Right lobe of liver (tissue), 6 donors: ENCODE data around the gene TMEM129. TPM values are rescaled to one million over a fixed set of nuclear protein-coding genes. Genes with fewer than 3 reads are reported as not detected.
A peak's percentile ranks its signal among the peaks of the same experiment; 100 is the strongest.

ENCODE experiments used
- ATAC-seq, 4 donors: fragments of 200-7000 bp; cut with Tn5 transposase; one replicate each; pipeline ENCODE4 v1.9.1; 2020; ENCODE audit warnings: mild to moderate bottlenecking in 4 of 4, moderate library complexity in 4 of 4
- DNase-seq, 3 donors: peaks; one replicate each; pipeline ENCODE4 v3.0.0-alpha.2; 2020
- H3K27ac ChIP-seq, 3 donors: fragments of 200-600 bp; one replicate each; pipeline ENCODE4 v1.8.0; 2022
- H3K27me3 ChIP-seq, 2 donors: fragments of 200-600 bp; one replicate each; pipeline ENCODE4 v1.8.0; 2022
- H3K36me3 ChIP-seq, 4 donors: fragments of 200-600 bp; sonication (generic) in 1 of 4; one replicate each; pipeline versions ENCODE4 v1.5.1 to v1.8.0; 2017 to 2022; ENCODE audit warnings: control low read depth in 1 of 4
- H3K4me1 ChIP-seq, 4 donors: fragments of 200-600 bp; sonication (generic) in 1 of 4; one replicate each; pipeline versions ENCODE4 v1.5.1 to v1.8.0; 2017 to 2022; ENCODE audit warnings: control low read depth in 1 of 4
- H3K4me3 ChIP-seq, 3 donors: fragments of 200-600 bp; one replicate each; pipeline ENCODE4 v1.8.0; 2022
- H3K9me3 ChIP-seq, 4 donors: fragments of 200-600 bp; sonication (generic) in 1 of 4; one replicate each; pipeline versions ENCODE4 v1.5.1 to v1.8.0; 2017 to 2022; ENCODE audit warnings: control low read depth in 1 of 4
- POLR2A ChIP-seq: fragments of 450-650 bp; IDR thresholded peaks from one replicate; pipeline ENCODE4 v1.6.1; 2017; ENCODE audit warnings: antibody characterized with exemption, mild to moderate bottlenecking
- WGBS: methylation state at CpG from one replicate; pipeline ENCODE4 v1.1.6; 2018; ENCODE audit warnings: low coverage, low lambda C conversion rate; ENCODE audit not compliant: insufficient coverage; ENCODE audit errors: missing lambda C conversion rate; 5-methylcytosine and 5-hydroxymethylcytosine counted together
- intact Hi-C, 2 donors: fragments of 100-400 bp; cut with DNase I; formaldehyde crosslinking; loops; one replicate each; pipeline versions ENCODE4 v1.11.2 to v1.14.1; 2022
- total RNA-seq, 6 experiments: library from RNA; depleted of rRNA in 2 of 6; stranded (reverse); fragments of >200 nt in 2 of 6; fragmentation: NEBNext Ultra II Directional in 3 of 6; extraction: Animal tissue kit (Norgen Biotek cat#: 25700) in 3 of 6; gene quantifications; one replicate each; pipeline versions ENCODE4 v1.1.0 to v1.2.4, GENCODE V29; 2016 to 2023
- TF ChIP-seq, protein P1 (sequence below), 4 donors: fragments of 200-600 bp in 3 of 4; fragments of 450-650 bp in 1 of 4; IDR thresholded peaks; one replicate each; pipeline versions ENCODE4 v1.5.1 to v1.8.0; 2016 to 2022; ENCODE audit warnings: antibody characterized with exemption in 4 of 4, mild to moderate bottlenecking in 2 of 4
- donor health status: DM: no; HTN: yes; CAD: no.
- donor health status: DM: no; HTN: no; CAD: no.
- donor health status: DM: no; HTN: no; CAD: no.
- donor health status: DM: no; HTN: yes; CAD: no.
- donor health status: DM: no; HTN: yes; CAD: no.

TMEM129 gene
- total RNA-seq, 6 experiments from 2014 or later, result 13.8 to 51.0 (median 25.4) TPM

- H3K36me3 ChIP-seq, result peaks cover 0 to 3% (median 0%) of the 10 kb centered on the region in 4 donors
- H3K4me1 ChIP-seq, result peaks cover 0 to 14% (median 0%) of the 10 kb centered on the region in 4 donors
- peak overlapping the region in 2 of 3 donors; percentile 10 to 24 for H3K27ac ChIP-seq
- 48% methylated on average over 12 of the region's 17 CpGs for WGBS
- ATAC-seq, result peak; percentile 73 to 80 (median 76)
- DNase-seq, result peak; percentile 88 to 91 (median 89)
- no peak for TF ChIP-seq POLR2A
- TF ChIP-seq, protein P1, sequence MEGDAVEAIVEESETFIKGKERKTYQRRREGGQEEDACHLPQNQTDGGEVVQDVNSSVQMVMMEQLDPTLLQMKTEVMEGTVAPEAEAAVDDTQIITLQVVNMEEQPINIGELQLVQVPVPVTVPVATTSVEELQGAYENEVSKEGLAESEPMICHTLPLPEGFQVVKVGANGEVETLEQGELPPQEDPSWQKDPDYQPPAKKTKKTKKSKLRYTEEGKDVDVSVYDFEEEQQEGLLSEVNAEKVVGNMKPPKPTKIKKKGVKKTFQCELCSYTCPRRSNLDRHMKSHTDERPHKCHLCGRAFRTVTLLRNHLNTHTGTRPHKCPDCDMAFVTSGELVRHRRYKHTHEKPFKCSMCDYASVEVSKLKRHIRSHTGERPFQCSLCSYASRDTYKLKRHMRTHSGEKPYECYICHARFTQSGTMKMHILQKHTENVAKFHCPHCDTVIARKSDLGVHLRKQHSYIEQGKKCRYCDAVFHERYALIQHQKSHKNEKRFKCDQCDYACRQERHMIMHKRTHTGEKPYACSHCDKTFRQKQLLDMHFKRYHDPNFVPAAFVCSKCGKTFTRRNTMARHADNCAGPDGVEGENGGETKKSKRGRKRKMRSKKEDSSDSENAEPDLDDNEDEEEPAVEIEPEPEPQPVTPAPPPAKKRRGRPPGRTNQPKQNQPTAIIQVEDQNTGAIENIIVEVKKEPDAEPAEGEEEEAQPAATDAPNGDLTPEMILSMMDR (IDR thresholded peaks at IDR 0.05), result peak; percentile 94 to 100 (median 98)
- H3K27me3 ChIP-seq, result no peaks in the 10 kb centered on the region
- H3K4me3 ChIP-seq, result no peak overlapping the region
- intact Hi-C loops, result loop anchor here in 1 of 2 donors (5.0 kb wide), 1 partner anchor 34 kb away; no protein-coding TSS in a partner anchor
- no peaks in the 10 kb centered on the region for H3K9me3 ChIP-seq
Measured at GRCh38 chr4:1726146-1726934, 5.2 kb upstream of the TMEM129 start.

DNA sequence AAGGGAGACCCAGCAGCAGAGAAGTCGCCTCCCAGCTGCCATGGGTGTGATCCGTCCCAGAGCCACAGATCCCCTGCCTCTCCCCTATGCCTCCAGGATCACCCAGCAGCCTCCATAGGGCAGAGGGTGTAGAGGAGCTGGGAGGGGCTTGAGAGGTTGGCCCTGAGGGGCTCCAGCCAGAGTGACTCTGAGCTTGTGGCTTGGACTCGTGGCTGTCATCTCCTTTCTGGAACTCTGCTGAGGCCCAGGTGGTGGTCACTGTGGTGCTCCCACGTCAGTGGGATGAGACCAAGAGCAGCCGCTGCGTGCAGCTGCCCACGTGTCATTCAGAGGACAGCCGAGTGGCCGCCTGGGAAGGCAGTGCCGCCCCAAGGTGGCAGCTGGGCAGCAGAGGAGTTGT lies 4.4 kb upstream of the TMEM129 start:
- peaks cover 0 to 3% (median 0%) of the 10 kb centered on the region in 4 donors for H3K36me3 ChIP-seq
- TF ChIP-seq, protein P1 (IDR thresholded peaks at IDR 0.05), result no peak
- TF ChIP-seq POLR2A, result no peak
- WGBS, result no CpG with 5 or more reads among the region's 10 CpGs
- intact Hi-C loops, result loop anchor here in 1 of 2 donors (5.0 kb wide), 1 partner anchor 33 kb away; no protein-coding TSS in a partner anchor
- H3K27me3 ChIP-seq, result no peaks in the 10 kb centered on the region
- no peak overlapping the region for H3K4me3 ChIP-seq
- DNase-seq (peak in 2 of 3 donors; percentile 17 to 43), ATAC-seq (no peak)
- H3K4me1 ChIP-seq, result peaks cover 0 to 14% (median 0%) of the 10 kb centered on the region in 4 donors
- no peak overlapping the region for H3K27ac ChIP-seq
- H3K9me3 ChIP-seq, result no peaks in the 10 kb centered on the region

DNA sequence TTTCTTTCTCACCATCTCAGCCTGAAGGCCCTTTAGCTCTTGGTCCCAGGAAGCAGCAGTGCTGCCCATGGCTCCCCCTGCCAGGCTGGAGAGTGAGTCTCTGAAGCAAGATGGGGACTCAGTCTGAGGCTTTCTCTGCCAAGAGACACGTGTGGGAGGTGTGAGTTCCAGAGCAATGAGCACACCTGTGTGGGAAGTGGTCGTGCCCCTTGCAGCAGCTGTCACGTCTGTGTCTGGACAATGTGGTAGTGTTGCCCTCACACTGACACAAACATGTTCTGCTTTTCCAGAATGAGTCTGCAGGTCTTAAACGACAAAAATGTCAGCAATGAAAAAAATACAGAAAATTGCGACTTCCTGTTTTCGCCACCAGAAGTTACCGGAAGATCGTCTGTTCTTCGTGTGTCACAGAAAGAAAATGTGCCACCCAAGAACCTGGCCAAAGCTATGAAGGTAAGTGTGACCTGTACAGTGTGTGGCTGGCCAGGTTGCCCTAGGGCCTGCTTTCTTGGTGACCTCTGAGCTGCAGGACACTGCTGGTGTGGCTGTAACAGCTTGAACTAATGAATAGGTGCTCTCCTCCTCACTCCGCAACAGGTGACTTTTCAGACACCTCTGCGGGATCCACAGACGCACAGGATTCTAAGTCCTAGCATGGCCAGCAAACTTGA lies 2.1 kb upstream of the TMEM129 start:
- DNase-seq, result peak in 1 of 3 donors; percentile 19
- Histone ChIP-seq H3K36me3 (peaks cover 0 to 3% (median 0%) of the 10 kb centered on the region in 4 donors), H3K9me3 (no peaks in the 10 kb centered on the region), H3K27me3 (no peaks in the 10 kb centered on the region), H3K4me3 (peak overlapping the region in 2 of 3 donors; percentile 3 to 4), H3K27ac (peak overlapping the region; percentile 0 to 62 (median 43)), H3K4me1 (peaks cover 0 to 31% (median 10%) of the 10 kb centered on the region in 4 donors)
- WGBS, result 53% methylated on average over 4 of the region's 12 CpGs
- intact Hi-C loops, result no loop called here
- ATAC-seq, result no peak
- TF ChIP-seq POLR2A, result peak; percentile 27
- TF ChIP-seq, protein P1 (IDR thresholded peaks at IDR 0.05), result no peak

- no peaks in the 10 kb centered on the region for H3K9me3 ChIP-seq
- no peak for ATAC-seq
- peak overlapping the region; percentile 0 to 62 (median 43) for H3K27ac ChIP-seq
- peak overlapping the region in 1 of 3 donors; percentile 50 for H3K4me3 ChIP-seq
- no peaks in the 10 kb centered on the region for H3K27me3 ChIP-seq
- H3K36me3 ChIP-seq, result peaks cover 0 to 3% (median 1%) of the 10 kb centered on the region in 4 donors
- TF ChIP-seq, protein P1 (IDR thresholded peaks at IDR 0.05), result no peak
- no peak for TF ChIP-seq POLR2A
- H3K4me1 ChIP-seq, result peaks cover 0 to 37% (median 12%) of the 10 kb centered on the region in 4 donors
- intact Hi-C loops, result no loop called here
- WGBS, result 43% methylated on average over 12 of the region's 18 CpGs
- DNase-seq, result peak in 1 of 3 donors; percentile 29
Measured at GRCh38 chr4:1722551-1723118, 1.5 kb upstream of the TMEM129 start.
